HL-60 (cell line): ENCODE data around the gene SMO.

Experiments
- POLR2AphosphoS5 ChIP-seq: IDR thresholded peaks from 2 replicates; pipeline ENCODE4 v1.6.1; 2012; ENCODE audit warnings: low read depth
- SPI1 ChIP-seq: IDR thresholded peaks from 2 replicates; pipeline ENCODE4 v1.6.1; 2012; ENCODE audit warnings: low read depth, mild to moderate bottlenecking, borderline replicate concordance
- TF ChIP-seq, protein P1 (sequence below): IDR thresholded peaks from one replicate; pipeline ENCODE4 v1.5.1; 2011; ENCODE audit warnings: low read length, control low read depth, inconsistent platforms; ENCODE audit not compliant: insufficient read depth
- TF ChIP-seq, protein P2 (sequence below): IDR thresholded peaks from 2 replicates; pipeline ENCODE4 v1.6.1; 2012; ENCODE audit warnings: low read depth; ENCODE audit not compliant: insufficient replicate concordance

DNA sequence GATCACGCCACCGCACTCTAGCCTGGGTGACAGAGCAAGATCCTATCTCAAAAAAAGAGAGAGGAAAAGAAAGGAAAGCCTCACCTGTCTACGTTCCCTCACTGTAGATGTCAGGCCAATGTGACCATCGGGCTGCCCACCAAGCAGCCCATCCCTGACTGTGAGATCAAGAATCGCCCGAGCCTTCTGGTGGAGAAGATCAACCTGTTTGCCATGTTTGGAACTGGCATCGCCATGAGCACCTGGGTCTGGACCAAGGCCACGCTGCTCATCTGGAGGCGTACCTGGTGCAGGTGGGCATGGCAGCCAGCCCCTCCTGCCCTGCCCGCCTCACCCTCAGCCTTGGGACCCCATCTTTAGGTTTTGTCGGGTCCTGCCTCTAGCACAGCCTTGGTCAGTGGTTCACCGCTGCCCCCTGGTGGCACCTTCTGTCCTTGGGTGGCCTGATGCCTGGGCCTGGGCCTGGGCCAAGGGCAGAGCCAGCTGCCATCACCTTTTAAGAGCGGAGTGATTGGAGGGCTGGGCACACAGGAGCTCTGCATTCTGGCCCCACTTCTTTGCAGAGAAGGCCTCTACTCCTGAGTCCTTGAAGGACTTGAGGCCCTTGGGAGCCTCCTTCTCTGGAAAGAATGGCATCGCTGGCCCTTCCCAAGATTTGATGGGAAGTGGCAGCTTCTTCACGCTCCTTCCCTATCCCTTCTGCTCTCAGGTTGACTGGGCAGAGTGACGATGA is 22.0 kb downstream of the SMO start:
- TF ChIP-seq, protein P1, sequence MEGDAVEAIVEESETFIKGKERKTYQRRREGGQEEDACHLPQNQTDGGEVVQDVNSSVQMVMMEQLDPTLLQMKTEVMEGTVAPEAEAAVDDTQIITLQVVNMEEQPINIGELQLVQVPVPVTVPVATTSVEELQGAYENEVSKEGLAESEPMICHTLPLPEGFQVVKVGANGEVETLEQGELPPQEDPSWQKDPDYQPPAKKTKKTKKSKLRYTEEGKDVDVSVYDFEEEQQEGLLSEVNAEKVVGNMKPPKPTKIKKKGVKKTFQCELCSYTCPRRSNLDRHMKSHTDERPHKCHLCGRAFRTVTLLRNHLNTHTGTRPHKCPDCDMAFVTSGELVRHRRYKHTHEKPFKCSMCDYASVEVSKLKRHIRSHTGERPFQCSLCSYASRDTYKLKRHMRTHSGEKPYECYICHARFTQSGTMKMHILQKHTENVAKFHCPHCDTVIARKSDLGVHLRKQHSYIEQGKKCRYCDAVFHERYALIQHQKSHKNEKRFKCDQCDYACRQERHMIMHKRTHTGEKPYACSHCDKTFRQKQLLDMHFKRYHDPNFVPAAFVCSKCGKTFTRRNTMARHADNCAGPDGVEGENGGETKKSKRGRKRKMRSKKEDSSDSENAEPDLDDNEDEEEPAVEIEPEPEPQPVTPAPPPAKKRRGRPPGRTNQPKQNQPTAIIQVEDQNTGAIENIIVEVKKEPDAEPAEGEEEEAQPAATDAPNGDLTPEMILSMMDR, result peak; percentile 51
- no peak for TF ChIP-seq POLR2AphosphoS5
- TF ChIP-seq SPI1, result no peak
- TF ChIP-seq, protein P2, sequence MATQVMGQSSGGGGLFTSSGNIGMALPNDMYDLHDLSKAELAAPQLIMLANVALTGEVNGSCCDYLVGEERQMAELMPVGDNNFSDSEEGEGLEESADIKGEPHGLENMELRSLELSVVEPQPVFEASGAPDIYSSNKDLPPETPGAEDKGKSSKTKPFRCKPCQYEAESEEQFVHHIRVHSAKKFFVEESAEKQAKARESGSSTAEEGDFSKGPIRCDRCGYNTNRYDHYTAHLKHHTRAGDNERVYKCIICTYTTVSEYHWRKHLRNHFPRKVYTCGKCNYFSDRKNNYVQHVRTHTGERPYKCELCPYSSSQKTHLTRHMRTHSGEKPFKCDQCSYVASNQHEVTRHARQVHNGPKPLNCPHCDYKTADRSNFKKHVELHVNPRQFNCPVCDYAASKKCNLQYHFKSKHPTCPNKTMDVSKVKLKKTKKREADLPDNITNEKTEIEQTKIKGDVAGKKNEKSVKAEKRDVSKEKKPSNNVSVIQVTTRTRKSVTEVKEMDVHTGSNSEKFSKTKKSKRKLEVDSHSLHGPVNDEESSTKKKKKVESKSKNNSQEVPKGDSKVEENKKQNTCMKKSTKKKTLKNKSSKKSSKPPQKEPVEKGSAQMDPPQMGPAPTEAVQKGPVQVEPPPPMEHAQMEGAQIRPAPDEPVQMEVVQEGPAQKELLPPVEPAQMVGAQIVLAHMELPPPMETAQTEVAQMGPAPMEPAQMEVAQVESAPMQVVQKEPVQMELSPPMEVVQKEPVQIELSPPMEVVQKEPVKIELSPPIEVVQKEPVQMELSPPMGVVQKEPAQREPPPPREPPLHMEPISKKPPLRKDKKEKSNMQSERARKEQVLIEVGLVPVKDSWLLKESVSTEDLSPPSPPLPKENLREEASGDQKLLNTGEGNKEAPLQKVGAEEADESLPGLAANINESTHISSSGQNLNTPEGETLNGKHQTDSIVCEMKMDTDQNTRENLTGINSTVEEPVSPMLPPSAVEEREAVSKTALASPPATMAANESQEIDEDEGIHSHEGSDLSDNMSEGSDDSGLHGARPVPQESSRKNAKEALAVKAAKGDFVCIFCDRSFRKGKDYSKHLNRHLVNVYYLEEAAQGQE, result no peak
